ELR (cell line): ENCODE measurements around the gene PDE9A.

ENCODE experiments used
- DNase-seq: peaks from one replicate; pipeline ENCODE4 v3.0.0-alpha.2; 2015; ENCODE audit warnings: low read depth

The PDE9A gene

DNA sequence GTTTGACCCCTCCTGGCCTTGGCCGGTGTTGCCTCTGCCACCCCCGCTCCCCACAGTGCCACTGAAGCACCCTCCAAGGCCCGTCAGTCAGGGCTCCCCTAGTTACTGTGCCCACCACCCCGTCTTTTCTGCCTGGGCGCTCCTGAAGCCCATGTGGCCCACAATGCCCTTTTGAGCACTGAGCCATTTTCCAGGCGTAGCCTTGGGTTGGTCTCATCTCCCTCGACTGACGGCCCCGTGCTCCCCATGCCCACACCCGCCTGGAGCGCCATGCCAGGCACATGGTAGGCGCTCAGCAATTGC lies 118.0 kb downstream of the PDE9A start:
- DNase-seq = no peak

DNA sequence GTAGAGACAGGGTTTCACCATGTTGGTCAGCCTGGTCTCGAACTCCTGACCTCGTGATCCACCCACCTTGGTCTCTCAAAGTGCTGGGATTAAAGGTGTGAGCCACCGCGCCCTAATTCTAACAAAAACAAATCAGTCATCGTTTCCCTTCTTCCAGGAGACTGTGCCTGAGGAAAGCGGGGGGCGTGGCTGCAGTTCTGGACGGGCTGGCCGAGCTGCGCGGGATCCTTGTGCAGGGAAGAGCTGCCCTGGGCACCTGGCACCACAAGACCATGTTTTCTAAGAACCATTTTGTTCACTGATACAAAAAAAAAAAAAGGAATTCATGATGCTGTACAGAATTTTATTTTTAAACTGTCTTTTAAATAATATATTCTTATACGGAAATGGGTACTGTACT lies 121.7 kb downstream of the PDE9A start:
- no peak for DNase-seq

DNA sequence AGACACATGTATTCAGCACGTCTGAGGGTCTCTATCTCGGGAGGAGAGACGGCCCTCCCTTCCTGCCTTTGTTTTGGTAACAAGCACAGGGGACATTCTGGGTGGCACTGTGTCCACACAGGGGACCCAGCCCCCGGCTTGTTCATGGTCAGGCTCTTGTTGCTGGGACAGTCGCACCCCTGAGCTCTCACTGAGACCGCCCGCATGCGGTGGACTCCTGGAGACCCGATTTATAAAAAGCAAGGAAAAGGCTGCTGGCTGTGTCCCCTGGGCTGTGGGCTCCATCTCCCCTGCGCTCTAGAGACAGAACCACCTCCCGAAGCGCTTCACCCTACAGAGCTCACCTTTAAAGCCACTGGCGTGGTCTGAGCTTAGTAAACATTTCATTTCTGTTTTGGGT lies 122.5 kb downstream of the PDE9A start:
- DNase-seq = no peak

DNA sequence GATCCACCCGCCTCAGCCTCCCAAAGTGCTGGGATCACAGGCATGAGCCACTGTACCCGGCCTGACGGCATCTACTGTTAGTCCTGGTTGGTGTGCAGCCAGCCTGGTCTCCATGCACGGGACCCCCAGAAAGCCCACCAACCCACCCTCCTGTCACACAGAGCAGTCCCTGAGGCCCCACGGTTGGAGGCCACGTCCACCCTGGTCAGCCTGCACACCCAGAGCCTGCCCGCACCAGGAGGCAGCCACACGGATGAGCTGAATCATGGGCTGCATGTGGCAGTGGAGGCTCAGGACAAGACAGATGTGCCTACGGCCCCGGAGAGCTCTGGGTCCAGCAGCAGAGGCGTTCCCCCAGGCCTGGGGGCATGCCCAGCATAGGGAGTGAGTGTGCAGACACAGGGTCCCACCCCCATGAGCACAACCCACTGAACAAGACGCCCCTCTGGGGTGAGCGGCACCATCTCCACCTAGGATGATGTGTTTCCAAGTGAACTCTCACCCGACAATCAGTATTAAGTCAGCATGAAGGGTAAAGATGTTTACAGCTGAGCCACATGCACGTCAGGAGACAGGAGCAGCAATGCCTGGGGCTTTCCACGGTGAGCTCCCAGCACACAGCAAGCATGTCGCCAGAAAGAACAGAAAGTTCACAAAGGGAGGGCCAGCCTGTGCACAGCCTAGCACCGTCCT lies 123.8 kb downstream of the PDE9A start:
- DNase-seq = no peak

DNA sequence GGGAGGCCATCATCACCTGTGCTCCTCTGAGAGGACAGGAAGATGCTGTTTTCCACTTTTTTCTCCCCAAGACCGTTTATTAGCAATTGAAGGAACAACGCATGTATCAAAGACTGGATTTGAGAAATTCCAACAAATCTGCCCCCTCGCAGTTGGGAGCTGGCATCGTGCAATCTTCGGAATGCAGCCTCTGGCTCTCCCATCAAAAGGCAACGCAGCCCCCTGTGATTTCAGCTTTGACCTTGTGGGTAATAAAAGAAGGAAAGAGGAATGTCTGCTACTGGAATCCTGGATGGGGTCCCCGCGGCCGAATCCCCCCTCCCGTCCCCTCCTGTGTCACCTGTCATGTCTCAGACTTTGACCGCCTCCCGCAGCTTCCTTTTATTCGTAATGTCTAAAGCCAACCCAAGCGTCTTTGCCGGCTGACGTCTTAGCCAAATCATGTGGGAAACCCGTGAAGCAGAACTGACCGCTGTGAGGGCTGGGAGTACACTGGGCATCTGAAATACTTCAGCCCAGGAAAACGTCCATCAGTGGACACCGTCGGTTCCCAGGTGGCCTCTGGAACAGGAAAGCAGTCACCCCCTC lies 124.4 kb downstream of the PDE9A start:
- DNase-seq = no peak

DNA sequence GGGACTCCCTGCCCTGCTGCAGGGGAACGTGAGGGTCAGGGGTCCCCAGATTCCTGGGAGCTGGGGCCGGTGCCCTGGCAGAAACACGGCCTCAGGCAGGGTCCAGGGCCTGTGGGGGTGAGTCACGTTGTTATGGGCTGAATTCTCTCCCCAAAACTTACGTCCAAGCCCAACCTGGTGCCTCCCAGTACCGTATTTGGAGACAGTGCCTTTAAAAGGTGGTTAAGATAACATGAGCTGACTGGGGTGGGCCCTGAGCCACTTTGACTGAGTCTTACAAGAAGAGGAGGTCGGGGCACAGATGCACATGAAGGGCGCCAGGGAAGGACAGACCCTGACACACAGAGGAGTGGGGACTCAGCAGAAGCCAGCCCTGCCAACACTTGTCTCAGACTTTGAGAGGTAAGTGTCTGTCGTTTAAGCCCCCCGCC lies 126.0 kb downstream of the PDE9A start:
- no peak for DNase-seq

DNA sequence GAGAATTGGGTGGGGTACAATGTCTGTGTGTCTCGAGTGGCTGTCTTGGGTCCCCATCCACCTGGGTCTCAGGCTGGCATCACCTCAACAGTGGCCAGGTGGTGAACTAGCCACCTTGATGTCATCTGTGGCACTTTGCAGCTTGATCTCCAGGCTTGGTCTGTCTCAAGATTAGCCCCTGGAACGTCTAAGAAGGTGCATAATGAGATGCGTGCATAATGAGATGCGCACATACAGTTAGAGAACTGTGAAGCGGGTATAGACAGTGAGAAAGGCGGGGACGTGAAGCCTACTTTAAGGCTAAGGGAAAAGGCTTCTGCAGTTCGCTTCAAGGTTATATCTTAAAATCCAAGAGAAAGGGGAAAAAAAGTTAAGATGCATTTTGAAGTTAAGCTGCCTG lies 127.2 kb downstream of the PDE9A start:
- DNase-seq = no peak

DNA sequence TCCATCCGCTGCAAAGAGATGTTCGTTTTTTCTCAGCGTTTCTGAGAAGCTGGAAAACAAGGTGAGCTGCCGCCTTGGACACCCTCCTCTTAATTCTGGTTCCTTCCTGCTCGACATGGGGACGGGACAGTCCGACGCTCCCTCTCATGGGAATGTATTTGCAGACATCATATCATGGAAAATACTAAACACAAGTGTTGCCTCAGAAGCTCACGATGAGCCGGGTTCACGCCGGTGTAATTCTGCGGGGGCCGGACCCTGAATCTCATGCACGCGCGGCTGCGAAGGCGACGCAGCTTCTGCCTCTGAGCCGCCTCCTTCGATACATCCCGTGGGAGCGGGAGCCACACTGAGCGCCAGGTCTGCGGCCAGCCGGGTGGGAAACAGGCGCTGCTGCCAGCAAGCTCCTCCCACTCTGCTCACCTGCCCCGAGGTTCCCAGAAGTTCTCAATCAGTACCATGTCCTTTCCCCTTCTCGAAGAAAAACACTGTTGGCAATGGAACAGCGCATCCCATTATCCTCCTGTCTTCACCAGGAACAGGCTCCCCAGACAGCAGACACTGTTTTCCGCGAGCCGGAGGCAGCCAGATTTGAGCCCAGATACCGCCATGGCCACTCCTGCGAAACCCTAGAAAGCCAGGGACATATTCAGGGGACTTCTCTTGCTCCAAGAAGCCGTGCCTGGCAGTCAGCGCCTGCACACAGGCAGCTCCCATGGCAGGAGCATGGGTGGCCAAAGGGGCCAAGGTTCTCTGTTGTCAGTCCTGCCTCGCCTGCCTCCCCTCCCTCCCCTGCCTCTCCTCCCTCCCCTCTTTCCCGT lies 127.9 kb downstream of the PDE9A start:
- no peak for DNase-seq

DNA sequence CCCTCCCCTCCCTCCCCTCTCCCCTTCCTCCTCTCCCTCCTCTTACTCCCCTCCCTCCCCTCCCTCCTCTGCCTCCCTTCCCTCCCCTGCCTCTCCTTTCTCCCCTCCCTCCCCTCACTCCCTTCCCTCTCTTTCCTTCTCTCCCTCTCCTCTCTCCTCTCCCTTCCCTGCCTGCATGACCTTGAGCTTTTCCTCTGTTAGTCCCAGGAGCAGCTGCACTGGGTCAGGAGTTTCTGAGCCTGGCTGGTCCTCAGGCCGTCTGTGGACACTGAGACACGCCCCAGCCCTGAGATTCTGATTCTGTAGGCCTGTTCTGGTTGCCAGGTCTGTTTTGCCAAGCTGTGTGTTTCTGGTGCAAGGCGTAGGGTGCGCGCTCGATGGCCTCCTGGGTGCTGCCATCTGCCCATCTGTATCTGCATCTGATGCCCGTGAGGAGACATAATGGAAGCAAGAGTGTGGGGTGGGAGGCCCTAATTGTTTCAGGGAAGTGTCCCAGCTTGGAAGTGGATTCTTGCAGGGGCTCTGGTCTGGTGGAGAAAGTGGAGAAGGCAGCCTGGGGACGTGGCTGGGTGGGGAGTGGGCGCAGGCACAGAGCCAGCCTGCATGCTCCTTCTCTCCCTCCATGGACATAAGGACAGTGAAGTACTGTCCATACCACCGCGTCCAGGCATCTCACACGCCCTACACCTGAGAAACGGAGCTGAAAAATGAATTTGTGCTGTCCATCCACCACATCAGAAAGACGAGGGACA lies 128.7 kb downstream of the PDE9A start:
- DNase-seq = no peak

DNA sequence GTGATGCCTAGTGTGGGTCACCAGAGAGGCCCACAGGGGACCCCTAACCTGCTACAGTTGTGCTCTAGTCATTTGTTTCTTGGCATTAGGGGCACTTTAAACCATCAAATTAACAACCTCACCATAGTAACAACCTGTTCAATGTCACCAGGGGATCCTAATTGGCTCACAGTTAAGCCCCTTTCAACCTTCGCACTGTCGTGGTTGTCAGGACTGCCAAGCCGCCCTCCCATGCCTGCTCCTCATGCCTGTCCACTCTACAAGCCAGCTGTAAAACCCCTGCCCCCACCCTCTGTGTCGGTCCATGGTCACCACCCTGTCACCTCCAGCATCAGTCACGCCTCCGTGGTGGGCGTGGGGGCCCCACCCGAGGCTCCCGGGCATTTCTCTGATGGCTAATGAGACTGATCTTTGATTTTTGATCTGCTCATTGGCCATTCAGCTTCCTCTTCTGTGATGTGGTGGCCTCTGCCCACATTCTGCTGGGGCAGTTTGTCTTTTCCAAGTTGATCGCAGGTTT lies 129.4 kb downstream of the PDE9A start:
- DNase-seq = no peak

DNA sequence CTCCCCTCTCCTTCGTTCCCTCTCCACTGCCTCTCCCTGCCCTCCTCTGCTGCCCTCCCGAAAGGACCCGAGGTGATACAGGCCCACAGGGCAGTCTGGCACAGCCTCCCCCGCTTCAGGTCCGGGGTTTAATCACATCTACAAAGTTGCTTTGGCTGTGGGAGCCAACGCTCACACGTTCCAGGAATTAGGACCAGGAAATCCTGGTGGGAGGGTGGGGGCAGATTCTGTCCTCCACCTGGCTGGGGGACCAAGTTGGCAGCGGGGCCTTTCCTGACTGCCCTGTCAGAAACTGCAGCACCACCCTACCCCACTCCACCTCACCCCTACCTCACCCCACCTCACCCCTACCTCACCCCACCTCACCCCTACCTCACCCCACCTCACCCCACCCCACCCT lies 130.9 kb downstream of the PDE9A start:
- DNase-seq = no peak

DNA sequence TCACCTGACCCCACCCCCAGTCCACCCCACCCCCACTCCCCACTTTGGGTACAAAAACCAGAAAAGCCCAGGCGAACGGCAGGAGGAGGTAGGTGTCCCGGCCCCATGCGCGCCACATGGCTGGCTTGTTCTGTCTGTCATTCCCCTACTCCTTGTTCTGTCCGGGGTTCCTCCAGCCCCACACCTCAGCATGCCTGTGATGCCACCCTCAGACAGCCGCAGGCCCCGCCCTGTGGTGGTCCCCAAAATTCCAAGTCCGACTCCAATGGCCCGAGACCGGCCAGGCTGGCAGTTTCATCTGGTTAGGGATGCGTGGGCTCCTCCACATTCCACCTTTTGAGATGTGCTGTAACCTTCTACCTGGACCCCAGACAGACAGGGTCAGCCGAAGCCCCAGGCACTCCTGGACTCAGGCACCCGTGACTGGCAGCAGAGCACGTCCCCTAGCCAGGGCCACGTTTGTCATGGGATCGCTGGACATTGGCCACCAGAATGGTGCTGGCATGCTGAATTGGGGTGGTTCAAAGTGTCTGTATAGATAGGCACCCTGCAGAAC lies 131.6 kb downstream of the PDE9A start:
- no peak for DNase-seq

DNA sequence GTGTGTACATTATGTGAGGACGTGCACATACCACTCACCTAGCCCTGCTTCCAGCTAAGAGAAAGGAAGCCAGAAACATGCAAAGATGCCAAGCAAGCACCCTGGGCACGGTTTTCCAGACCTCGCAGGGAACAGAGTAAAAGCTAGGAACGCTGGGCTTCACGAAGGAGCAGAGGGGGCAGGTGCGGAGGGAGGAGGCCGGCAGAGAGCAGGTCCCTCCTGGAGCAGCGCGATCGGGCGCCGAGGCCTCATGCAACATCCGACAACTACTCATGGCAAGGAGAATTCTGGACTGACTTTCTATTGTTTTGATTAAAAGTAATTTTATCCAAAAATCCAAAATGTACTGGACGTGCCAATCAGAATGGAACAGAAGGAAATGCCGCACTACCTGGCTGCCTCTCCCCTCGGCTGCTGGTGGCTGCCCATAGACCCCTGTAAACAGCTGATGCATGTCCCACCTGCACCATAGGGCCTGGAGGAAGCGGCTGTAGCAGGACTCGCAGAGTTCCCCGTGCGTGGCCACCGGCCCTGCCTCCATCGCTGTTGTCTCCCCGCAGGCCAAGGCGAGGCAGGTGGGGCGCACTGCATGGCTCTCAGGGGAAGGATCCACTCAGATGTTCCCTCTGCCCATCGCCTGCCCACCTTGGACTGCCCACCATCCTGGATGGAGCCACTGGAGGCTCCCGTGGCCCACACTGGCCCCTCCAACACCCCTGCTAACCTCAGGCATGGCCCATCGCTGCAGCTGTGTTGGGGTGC lies 132.4 kb downstream of the PDE9A start:
- DNase-seq = no peak

DNA sequence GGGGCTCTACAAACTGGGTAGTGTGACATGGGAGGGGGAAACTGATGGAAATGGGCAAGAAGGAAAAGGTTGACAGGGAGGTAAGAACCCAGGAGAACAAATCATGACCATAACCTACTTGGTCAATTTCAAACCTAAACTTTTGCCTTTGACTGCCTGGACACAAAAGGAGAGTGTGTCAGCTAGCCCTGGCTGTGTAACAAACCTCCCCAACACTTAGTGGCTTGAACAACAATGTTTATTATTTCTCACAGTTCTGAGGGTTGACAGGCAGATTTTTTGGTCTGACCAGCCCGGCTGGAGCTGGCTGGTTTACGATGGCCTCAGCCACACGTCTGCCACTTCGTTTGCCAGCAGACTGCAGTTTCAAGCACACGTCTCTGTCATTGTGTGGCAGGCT lies 133.5 kb downstream of the PDE9A start:
- no peak for DNase-seq

DNA sequence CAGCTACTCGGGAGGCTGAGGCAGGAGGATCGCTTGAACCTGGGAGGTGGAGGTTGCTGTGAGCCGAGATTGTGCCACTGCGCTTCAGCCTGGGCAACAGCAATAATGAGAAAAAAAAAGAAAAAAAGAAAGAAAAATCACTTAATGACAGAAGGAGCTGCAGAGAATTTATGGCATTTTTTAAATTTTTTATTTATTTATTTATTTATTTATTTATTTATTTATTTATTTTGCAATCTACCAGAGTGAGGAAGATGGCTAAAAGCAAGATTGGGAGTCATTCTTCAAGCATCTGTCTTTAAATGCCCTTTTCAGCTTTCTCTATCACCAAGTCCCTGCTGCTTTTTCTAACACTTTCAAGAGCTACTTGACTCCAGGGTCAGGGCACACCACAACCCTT lies 134.2 kb downstream of the PDE9A start:
- DNase-seq = no peak

DNA sequence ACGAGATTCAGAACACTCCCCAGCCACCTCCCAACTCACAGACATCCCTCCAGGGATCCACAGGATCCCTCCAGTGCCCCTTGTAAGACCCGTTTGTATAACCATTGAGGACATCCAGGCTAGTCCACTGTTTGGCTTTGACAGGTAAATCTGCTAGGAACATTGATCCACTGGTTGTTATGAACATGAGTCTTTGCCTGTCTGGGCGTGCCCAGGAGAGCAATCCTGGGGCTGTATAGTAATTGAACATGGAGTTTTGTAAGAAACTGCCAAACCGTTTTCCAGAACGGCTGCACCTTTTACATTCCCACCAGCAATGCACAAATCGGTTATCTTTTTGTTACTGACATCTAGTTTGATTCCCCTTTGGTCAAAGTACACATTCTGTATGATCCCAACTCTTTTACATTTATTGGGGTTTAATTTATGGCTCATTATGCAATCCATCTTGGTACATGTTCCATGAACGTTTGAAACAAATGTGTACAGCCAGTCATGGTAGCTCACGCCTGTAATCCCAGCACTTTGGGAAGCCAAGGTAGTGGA lies 137.2 kb downstream of the PDE9A start:
- DNase-seq = no peak

DNA sequence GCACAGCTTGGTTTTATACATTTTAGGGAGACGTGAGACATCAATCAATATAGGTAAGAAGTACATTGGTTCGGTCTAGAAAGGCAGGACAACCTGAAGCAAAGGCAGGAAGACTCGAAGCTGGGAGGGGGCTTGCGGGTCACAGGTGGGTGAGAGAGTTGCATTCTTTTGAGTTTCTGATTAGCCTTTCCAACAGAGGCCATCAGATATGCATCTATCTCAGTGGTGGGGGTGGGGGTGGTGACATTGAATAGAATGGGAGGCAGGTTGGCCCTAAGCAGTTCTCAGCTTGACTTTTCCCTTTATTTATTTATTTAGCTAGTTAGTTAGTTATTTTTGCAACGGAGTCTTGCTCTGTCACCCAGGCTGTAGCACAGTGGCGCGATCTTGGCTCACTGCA lies 140.4 kb downstream of the PDE9A start:
- DNase-seq = no peak

DNA sequence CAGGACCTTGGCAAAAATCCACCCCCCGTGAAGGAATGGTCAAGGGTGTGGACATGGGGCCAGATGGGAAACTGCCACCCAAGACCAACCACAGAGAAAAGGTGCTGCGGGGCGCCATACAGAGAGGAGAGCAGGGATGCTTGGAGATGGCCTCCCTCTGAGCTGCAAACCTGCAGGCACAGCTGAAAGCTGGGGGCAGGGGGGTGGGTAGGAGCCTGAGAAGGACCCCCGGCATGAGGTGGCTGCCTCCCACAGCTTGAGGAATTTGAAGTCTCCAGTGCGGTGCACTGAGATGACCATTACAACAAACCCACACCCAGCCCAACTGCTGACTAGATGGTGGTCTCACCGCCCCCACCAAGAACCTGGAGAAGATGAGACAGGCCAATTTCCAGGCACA lies 141.1 kb downstream of the PDE9A start:
- DNase-seq = no peak

DNA sequence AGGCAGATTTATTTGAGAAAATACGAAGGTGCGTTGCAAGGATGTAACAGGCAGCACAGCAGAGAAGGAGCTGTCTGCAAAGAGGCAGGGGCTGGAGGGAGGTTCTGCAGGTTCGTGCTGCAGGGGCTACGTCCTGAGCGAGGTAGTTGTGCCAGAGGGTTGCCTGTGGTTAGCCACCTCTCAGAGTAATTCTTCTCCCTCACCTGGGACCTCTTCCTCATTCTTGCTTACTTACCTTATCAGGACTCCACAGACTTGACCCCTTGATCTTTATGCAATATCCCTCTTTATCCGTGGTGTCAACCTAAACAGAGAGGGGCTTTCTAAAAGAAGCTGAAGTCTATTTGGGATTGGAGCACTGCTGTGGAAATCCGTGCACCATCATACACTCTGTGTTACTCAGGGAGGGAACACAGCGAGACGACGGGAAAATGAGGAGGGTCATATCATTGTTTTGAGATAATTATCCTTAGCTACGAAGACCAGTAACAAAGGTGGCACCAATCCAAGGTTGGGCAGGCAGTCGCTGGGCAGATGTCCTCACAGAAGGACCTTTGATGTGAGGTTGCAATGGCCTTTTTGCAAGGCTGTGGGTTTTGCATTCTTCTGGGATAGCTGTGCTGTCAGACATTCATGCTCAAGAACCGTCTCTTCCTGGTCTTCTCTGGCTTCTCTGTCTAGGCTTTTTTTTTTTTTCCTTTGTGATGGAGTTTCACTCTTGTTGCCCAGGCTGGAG lies 143.1 kb downstream of the PDE9A start:
- no peak for DNase-seq

DNA sequence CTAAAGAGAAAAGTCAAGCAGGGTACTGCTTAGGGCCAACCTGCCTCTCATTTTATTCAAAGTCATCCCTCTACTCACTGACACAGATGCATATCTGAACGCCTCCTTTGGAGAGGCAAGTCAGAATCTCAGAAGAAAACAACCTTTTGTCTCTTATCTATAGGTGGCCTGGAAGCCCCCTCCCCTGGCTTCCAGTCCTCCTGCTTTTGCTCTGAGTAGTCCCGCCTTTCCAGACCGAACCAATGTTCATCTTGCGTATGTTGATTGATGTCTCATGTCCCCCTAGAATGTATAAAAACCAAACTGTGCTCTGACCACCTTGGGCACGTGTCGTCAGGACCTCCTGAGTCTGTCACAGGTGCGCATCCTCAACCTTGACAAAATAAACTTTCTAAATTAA lies 144.1 kb downstream of the PDE9A start:
- DNase-seq = no peak

DNA sequence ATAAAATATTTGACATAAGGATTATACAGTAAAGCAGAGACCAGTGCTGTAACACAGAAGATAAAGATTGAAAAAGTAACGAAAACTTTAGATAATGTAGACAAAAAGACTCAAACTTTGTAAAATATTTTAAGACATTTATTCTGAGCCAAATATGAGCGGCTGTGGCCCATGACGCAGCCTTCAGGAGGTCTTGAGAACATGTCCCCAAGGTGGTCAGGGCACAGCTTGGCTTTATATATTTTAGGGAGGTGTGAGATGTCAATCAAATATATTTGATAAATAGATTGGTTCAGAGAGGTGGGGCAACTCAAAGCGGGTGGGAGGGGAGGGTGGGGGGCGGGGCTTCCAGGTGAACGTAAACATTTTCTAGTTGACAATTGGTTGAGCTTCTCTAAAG lies 144.7 kb downstream of the PDE9A start:
- no peak for DNase-seq
